GM12873 (cell line): ENCODE results near the gene RPL3.

Experiments used
- CTCF ChIP-seq: IDR thresholded peaks from 2 replicates; pipeline ENCODE4 v1.5.1; 2012; ENCODE audit warnings: low read depth, mild to moderate bottlenecking, moderate library complexity, low read length, control low read depth; ENCODE audit not compliant: insufficient read depth; ENCODE audit errors: missing control alignments

Gene RPL3

GRCh38 chr22:39267974-39268373, 51.4 kb downstream of the RPL3 start:
- TF ChIP-seq CTCF, result no peak

GRCh38 chr22:39266398-39267030, 52.9 kb downstream of the RPL3 start:
- no peak for TF ChIP-seq CTCF

GRCh38 chr22:39265143-39265886, 54.1 kb downstream of the RPL3 start:
- no peak for TF ChIP-seq CTCF

- TF ChIP-seq CTCF, result no peak
These were observed 54.9 kb downstream of the RPL3 start for GRCh38 chr22:39264349-39265038.

- TF ChIP-seq CTCF, result no peak
These were observed 55.6 kb downstream of the RPL3 start for GRCh38 chr22:39263626-39264348.
